Psoas muscle (tissue), 8 donors: ENCODE results near the gene STX1B. TPM values are rescaled to one million over a fixed set of nuclear protein-coding genes. Genes with fewer than 3 reads are reported as not detected.

Source experiments
- ATAC-seq, 4 donors: fragments of 200-7000 bp; cut with Tn5 transposase; one replicate each; pipeline ENCODE4 v1.9.1; 2020; ENCODE audit warnings: moderate library complexity in 3 of 4, mild to moderate bottlenecking in 2 of 4
- DNase-seq, 2 donors: peaks; one replicate each; pipeline ENCODE4 v3.0.0-alpha.2; 2020
- H3K27ac ChIP-seq: fragments of 200-600 bp; one replicate; pipeline ENCODE4 v1.8.0; 2022
- H3K27me3 ChIP-seq, 3 donors: fragments of 200-600 bp in 1 of 3; one replicate each; pipeline versions ENCODE4 v1.6.1 to v1.8.0; 2013 to 2022; ENCODE audit warnings: low read length in 2 of 3, mild to moderate bottlenecking in 2 of 3, moderate library complexity in 1 of 3; ENCODE audit not compliant: insufficient read depth in 3 of 3
- H3K36me3 ChIP-seq, 2 donors: fragments of 200-600 bp in 1 of 2; one replicate each; pipeline versions ENCODE4 v1.6.1 to v1.8.0; 2013 to 2022; ENCODE audit warnings: low read depth in 1 of 2, mild to moderate bottlenecking in 1 of 2, moderate library complexity in 1 of 2; ENCODE audit not compliant: insufficient read depth in 1 of 2
- H3K4me1 ChIP-seq: fragments of 200-600 bp; one replicate; pipeline ENCODE4 v1.8.0; 2022
- H3K4me3 ChIP-seq: fragments of 200-600 bp; one replicate; pipeline ENCODE4 v1.8.0; 2022; ENCODE audit warnings: mild to moderate bottlenecking
- H3K9me3 ChIP-seq: fragments of 200-600 bp; one replicate; pipeline ENCODE4 v1.8.0; 2022
- WGBS, 3 donors: extraction: QIAGEN DNeasy Blood & Tissue Kit; methylation state at CpG; one replicate each; pipeline versions ENCODE4 v1.1.6 to v1.1.7; 2013; 5-methylcytosine and 5-hydroxymethylcytosine counted together
- intact Hi-C, 2 donors: fragments of 100-400 bp; cut with DNase I; formaldehyde crosslinking; loops; one replicate each; pipeline versions ENCODE4 v1.11.0 to v1.14.2; 2022
- polyA plus RNA-seq, 3 donors: library from polyadenylated mRNA; stranded (reverse); fragments of 200-250 nt; gene quantifications; one replicate each; pipeline ENCODE4 v1.2.3, GENCODE V29; 2013
- total RNA-seq, 4 donors: library from RNA; stranded (reverse); fragmentation: NEBNext Ultra II Directional in 2 of 4; extraction: Animal tissue kit (Norgen Biotek cat#: 25700) in 2 of 4; gene quantifications; one replicate each; pipeline versions ENCODE4 v1.2.1 to v1.2.4, GENCODE V29; 2021 to 2023
- TF ChIP-seq, protein P1 (sequence below): fragments of 200-600 bp; IDR thresholded peaks from one replicate; pipeline ENCODE4 v1.8.0; 2022; ENCODE audit warnings: antibody characterized with exemption
- donor health status: healthy with polysubstance abuse.
- donor health status: DM: no; HTN: no; CAD: no; lungs with moderate emphysema.
- donor health status: Bipolar disorder and iron deficiency.
- donor health status: healthy.
- donor health status: DM: yes; HTN: yes; CAD: no.
- donor health status: DM: no; HTN: no; CAD: no.
- donor health status: DM: no; HTN: no; CAD: no.
- donor health status: DM: yes; HTN: yes; CAD: no.

The STX1B gene
- total and polyA plus RNA-seq, 7 donors: 0.04 to 0.64 (median 0.12) TPM; not detected in 1

DNA sequence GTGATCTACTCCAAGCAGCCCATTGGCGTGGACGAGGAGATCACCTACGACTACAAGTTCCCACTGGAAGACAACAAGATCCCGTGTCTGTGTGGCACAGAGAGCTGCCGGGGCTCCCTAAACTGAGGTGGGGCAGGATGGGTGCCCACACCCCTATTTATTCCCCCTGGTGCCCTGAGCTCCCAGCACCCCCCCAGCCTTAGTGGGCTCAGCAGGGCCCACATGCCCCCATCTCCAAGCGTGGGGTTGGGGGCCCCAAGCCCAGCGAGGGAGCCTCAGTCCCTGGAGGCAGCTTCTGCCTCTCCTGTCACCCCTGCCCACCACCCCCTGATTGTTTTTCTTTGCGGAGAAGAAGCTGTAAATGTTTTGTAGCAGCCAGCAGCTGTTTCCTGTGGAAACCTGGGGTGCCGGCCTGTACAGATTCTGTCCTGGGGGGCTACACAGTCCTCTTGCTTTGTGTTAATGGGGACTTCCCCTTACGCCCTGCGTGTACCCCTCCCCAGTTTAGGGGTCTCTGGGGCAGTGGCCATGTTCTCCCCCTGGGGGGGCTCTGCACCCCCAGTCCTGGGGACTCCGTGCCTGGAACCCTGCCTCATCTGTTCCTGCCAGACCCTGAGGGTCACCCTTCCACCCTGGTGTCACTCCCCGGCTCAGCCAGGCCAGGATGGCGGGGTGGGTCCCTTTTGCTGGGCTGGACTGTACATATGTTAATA lies 26.4 kb downstream of the STX1B start:
- Histone ChIP-seq H3K4me3 (no peak overlapping the region), H3K27ac (no peak overlapping the region), H3K4me1 (peaks cover 10% of the 10 kb centered on the region), H3K27me3 (no peaks in the 10 kb centered on the region), H3K9me3 (no peaks in the 10 kb centered on the region), H3K36me3 (peaks cover 0 to 56% of the 10 kb centered on the region in 2 donors)
- ATAC-seq (peak in 1 of 4 donors; percentile 1), DNase-seq (no peak)
- intact Hi-C loops: loop anchor here (2.0 to 10.0 kb wide), 6 partner anchors 111 to 883 kb away; partner anchors contain the start of genes VKORC1 (in 1 of the 2) and ZNF843 (in 1 of the 2)
- TF ChIP-seq, protein P1, sequence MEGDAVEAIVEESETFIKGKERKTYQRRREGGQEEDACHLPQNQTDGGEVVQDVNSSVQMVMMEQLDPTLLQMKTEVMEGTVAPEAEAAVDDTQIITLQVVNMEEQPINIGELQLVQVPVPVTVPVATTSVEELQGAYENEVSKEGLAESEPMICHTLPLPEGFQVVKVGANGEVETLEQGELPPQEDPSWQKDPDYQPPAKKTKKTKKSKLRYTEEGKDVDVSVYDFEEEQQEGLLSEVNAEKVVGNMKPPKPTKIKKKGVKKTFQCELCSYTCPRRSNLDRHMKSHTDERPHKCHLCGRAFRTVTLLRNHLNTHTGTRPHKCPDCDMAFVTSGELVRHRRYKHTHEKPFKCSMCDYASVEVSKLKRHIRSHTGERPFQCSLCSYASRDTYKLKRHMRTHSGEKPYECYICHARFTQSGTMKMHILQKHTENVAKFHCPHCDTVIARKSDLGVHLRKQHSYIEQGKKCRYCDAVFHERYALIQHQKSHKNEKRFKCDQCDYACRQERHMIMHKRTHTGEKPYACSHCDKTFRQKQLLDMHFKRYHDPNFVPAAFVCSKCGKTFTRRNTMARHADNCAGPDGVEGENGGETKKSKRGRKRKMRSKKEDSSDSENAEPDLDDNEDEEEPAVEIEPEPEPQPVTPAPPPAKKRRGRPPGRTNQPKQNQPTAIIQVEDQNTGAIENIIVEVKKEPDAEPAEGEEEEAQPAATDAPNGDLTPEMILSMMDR: no peak
- 79 to 84% (median 81%) methylated on average over 14 of the region's 14 CpGs for WGBS, 3 donors

DNA sequence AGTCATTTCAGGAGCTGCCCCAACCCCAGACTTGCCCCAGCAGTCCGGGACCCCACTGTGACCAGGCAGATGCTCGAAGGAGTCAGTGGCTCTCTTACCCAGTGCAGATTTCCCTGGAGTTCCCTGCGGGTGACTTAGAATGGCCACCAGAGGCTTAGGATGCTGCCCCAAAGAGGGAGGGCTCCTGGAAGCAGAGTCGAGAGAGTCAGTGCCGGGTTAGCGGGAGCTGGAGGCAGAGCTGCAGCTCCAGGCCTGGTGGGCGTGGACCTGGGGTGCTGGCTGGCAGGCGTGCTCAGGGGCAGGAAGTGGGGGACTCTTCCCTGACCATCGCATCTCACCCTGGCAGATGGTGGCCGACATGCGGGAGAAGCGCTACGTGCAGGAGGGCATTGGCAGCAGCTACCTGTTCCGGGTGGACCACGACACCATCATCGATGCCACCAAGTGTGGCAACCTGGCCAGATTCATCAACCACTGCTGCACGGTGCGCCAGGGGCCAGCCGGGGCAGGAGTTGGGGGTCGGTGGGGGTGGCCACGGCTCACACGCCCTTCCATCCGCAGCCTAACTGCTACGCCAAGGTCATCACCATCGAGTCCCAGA lies 27.0 kb downstream of the STX1B start:
- Histone ChIP-seq H3K27me3 (no peaks in the 10 kb centered on the region), H3K9me3 (no peaks in the 10 kb centered on the region), H3K36me3 (peaks cover 0 to 62% of the 10 kb centered on the region in 2 donors), H3K4me3 (no peak overlapping the region), H3K4me1 (peaks cover 10% of the 10 kb centered on the region), H3K27ac (no peak overlapping the region)
- DNase-seq (no peak), ATAC-seq (no peak)
- intact Hi-C loops: loop anchor here (5.0 to 10.0 kb wide), 3 partner anchors 111 to 884 kb away; partner anchors contain the start of gene VKORC1 (in 1 of the 2)
- TF ChIP-seq, protein P1: no peak
- WGBS, 3 donors: 79 to 82% (median 81%) methylated on average over 20 to 25 of the region's 25 CpGs

DNA sequence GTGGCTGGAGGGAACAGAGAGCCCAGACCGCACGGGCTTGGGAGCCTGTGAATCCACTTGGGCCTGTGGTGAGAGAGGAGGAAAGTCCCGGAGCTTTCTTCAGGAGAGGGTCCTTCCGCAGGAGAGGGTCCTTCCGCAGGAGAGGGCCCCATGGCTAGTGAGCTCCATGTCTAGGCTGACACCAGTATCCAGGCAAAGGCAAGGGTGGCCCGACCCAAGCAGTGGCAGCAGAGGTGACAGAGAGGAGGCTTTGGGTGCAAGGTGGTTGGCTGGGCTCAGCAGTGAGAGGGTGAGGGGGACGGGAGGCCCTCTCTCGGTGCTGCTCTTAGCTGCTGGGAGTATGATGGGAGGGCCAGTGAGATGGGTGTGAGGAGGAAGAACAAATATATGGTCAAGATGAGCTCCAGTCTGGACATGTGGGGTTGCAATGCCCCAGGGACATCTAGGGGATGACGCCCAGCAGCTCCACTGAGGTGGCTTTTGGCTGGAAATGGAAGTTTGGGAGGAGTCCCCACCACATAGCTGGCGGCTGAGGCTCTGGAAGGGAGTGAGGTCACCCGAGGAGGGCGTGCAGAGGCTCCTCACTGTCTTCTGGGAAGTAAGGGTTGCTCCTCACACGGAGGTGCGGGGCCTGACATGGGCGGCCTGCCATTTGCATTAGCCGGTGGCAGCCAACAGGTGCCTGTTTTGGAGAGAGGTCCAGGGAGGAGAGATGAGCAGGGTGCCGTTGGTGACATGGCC lies 27.7 kb downstream of the STX1B start:
- Histone ChIP-seq H3K27ac (no peak overlapping the region), H3K9me3 (no peaks in the 10 kb centered on the region), H3K27me3 (no peaks in the 10 kb centered on the region), H3K4me1 (peaks cover 10% of the 10 kb centered on the region), H3K36me3 (peaks cover 0 to 69% of the 10 kb centered on the region in 2 donors), H3K4me3 (no peak overlapping the region)
- DNase-seq (peak; percentile 65 to 80), ATAC-seq (no peak)
- TF ChIP-seq, protein P1: no peak
- WGBS, 3 donors: 69 to 73% (median 70%) methylated on average over 16 to 17 of the region's 17 CpGs
- intact Hi-C loops: loop anchor here (5.0 to 10.0 kb wide), 3 partner anchors 112 to 885 kb away; partner anchors contain the start of gene VKORC1 (in 1 of the 2)

DNA sequence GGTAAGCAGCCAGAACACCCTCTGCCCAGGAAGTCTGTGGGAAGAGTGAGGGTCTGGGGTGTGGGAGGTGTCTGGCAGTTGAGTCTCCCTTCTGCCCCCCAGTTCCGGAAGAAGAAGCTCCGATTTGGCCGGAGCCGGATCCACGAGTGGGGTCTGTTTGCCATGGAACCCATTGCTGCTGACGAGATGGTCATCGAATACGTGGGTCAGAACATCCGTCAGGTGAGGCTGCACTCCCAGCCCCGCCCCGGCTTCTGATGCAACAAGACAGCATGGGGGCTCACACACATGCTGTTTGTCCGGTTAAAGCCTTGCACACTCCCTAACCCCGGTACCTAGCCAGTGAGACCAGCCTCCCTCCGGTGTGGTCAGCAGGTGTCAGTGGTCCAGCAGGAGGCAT lies 29.5 kb downstream of the STX1B start:
- H3K4me1 ChIP-seq: peaks cover 10% of the 10 kb centered on the region
- no peak overlapping the region for H3K27ac ChIP-seq
- no peak for ATAC-seq
- H3K27me3 ChIP-seq: no peaks in the 10 kb centered on the region
- no peaks in the 10 kb centered on the region for H3K9me3 ChIP-seq
- no peak overlapping the region for H3K4me3 ChIP-seq
- peaks cover 0 to 86% of the 10 kb centered on the region in 2 donors for H3K36me3 ChIP-seq
- TF ChIP-seq, protein P1: no peak
- DNase-seq: no peak
- intact Hi-C loops: loop anchor here (5.0 to 10.0 kb wide), 3 partner anchors 114 to 886 kb away; partner anchors contain the start of gene VKORC1 (in 1 of the 2)
- WGBS, 3 donors: 94 to 95% (median 94%) methylated on average over 14 of the region's 14 CpGs
